A673 (cell line): ENCODE results near the gene APBA1. TPM values are rescaled to one million over a fixed set of nuclear protein-coding genes. Genes with fewer than 3 reads are reported as not detected.

Source experiments
- BruUV-seq: library from RNA; stranded (reverse); fragments of 400-500 nt; replicated peaks from 2 replicates; lab custom pipeline; 2021; lab: Mats Ljungman, UMichigan
- CTCF ChIA-PET: fragments of 300-600 bp; sonication (Branson Sonifier 250); formaldehyde crosslinking; loops from one replicate; lab custom pipeline; 2022; ENCODE audit warnings: antibody characterized with exemption; lab: Charles Lee
- POLR2A ChIA-PET: fragments of 300-600 bp; sonication (Branson Sonifier 250); formaldehyde crosslinking; loops from one replicate; lab custom pipeline; 2022; ENCODE audit warnings: antibody characterized with exemption; ENCODE audit not compliant: low non-redundant PET; lab: Charles Lee
- DNase-seq: peaks from one replicate; pipeline ENCODE4 v3.0.0-alpha.2; 2015; ENCODE audit warnings: low spot score
- H3K27ac ChIP-seq: fragments of 200-600 bp; sonication (generic); 2 replicates; pipeline ENCODE4 v1.5.1; 2016; ENCODE audit warnings: mixed run types, low read depth, mild to moderate bottlenecking, mixed read lengths, antibody characterized with exemption, low read length; ENCODE audit not compliant: poor library complexity, severe bottlenecking
- H3K27me3 ChIP-seq: fragments of 200-600 bp; sonication (generic); replicated peaks from 2 replicates; pipeline ENCODE4 v1.6.1; 2017; ENCODE audit warnings: mixed run types, low read depth, mild to moderate bottlenecking, mixed read lengths, antibody characterized with exemption, low read length; ENCODE audit not compliant: insufficient read depth, poor library complexity
- H3K36me3 ChIP-seq: fragments of 200-600 bp; sonication (generic); 2 replicates; pipeline ENCODE4 v1.6.1; 2016; ENCODE audit warnings: mixed run types, mild to moderate bottlenecking, mixed read lengths, antibody characterized with exemption, low read length; ENCODE audit not compliant: insufficient read depth, poor library complexity, severe bottlenecking
- H3K4me1 ChIP-seq: fragments of 200-600 bp; sonication (generic); 2 replicates; pipeline ENCODE4 v1.6.1; 2017; ENCODE audit warnings: mixed run types, mild to moderate bottlenecking, mixed read lengths, antibody characterized with exemption, low read length; ENCODE audit not compliant: insufficient read depth, poor library complexity, severe bottlenecking
- H3K4me3 ChIP-seq: fragments of 200-600 bp; sonication (generic); 2 replicates; pipeline ENCODE4 v1.5.1; 2016; ENCODE audit warnings: low read depth, mixed run types, mild to moderate bottlenecking, mixed read lengths, low read length; ENCODE audit not compliant: poor library complexity, severe bottlenecking
- H3K9me3 ChIP-seq: fragments of 200-600 bp; sonication (generic); 2 replicates; pipeline ENCODE4 v1.6.1; 2016; ENCODE audit warnings: mixed run types, low read depth, mild to moderate bottlenecking, mixed read lengths, antibody characterized with exemption, low read length; ENCODE audit not compliant: poor library complexity, severe bottlenecking
- CTCF ChIP-seq: fragments of 300-800, 200-600 bp; sonication (generic); conservative IDR thresholded peaks from 2 replicates; pipeline ENCODE4 v1.5.1; 2017; ENCODE audit warnings: low read depth, mild to moderate bottlenecking, antibody characterized with exemption, low read length, moderate library complexity, mixed read lengths
- EZH2 ChIP-seq: fragments of 200-600 bp; sonication (generic); IDR thresholded peaks from 2 replicates; pipeline ENCODE4 v1.6.1; 2017; ENCODE audit warnings: borderline replicate concordance, low read depth, mild to moderate bottlenecking, mixed read lengths, antibody characterized with exemption, low read length; ENCODE audit not compliant: poor library complexity, severe bottlenecking
- intact Hi-C: fragments of 100-400 bp; cut with micrococcal nuclease; formaldehyde crosslinking; loops from one replicate; pipeline ENCODE4 v1.10.0; 2022; ENCODE audit not compliant: unreplicated experiment
- total RNA-seq: library from RNA; stranded (reverse); gene quantifications from 2 replicates; pipeline ENCODE4 v1.2.3, GENCODE V29; 2021

Gene APBA1
- total RNA-seq, 1 experiment from 2014 or later = 0.13 TPM

GRCh38 chr9:69400470-69400869 is 271.7 kb downstream of the APBA1 start:
- no peak for DNase-seq
- Histone ChIP-seq H3K36me3 (no peaks in the 10 kb centered on the region), H3K4me1 (no peaks in the 10 kb centered on the region), H3K9me3 (no peaks in the 10 kb centered on the region), H3K27ac (no peak overlapping the region), H3K4me3 (no peak overlapping the region), H3K27me3 (no peaks in the 10 kb centered on the region)
- intact Hi-C loops = loop anchor here (10.0 kb wide), 1 partner anchor 56 kb away; no protein-coding TSS in a partner anchor
- BruUV-seq = no TSS peak
- ChIA-PET CTCF (no interaction called here), POLR2A (no interaction called here)
- TF ChIP-seq CTCF (no peak), EZH2 (no peak)

- no peak overlapping the region for H3K27ac ChIP-seq
- ChIA-PET CTCF (no interaction called here), POLR2A (interaction anchor here (0.7 kb wide), 1 partner anchor 138 kb away, joined by 4 read pairs; no protein-coding TSS in a partner anchor)
- intact Hi-C loops = no loop called here
- H3K36me3 ChIP-seq = no peaks in the 10 kb centered on the region
- H3K4me1 ChIP-seq = no peaks in the 10 kb centered on the region
- H3K27me3 ChIP-seq = no peaks in the 10 kb centered on the region
- TF ChIP-seq EZH2 (no peak), CTCF (no peak)
- H3K4me3 ChIP-seq = no peak overlapping the region
- DNase-seq = no peak
- H3K9me3 ChIP-seq = no peaks in the 10 kb centered on the region
- no TSS peak for BruUV-seq
These were observed 274.6 kb downstream of the APBA1 start for GRCh38 chr9:69397384-69398214.

- intact Hi-C loops = no loop called here
- no peaks in the 10 kb centered on the region for H3K9me3 ChIP-seq
- H3K4me1 ChIP-seq = no peaks in the 10 kb centered on the region
- H3K4me3 ChIP-seq = no peak overlapping the region
- POLR2A ChIA-PET = interaction anchor here (0.7 kb wide), 1 partner anchor 139 kb away, joined by 4 read pairs; no protein-coding TSS in a partner anchor
- H3K27me3 ChIP-seq = no peaks in the 10 kb centered on the region
- no peak for DNase-seq
- H3K27ac ChIP-seq = no peak overlapping the region
- TF ChIP-seq CTCF = no peak
- TF ChIP-seq EZH2 = no peak
- no peaks in the 10 kb centered on the region for H3K36me3 ChIP-seq
- CTCF ChIA-PET = no interaction called here
- no TSS peak for BruUV-seq
These were observed 275.4 kb downstream of the APBA1 start for GRCh38 chr9:69396759-69397158.
